DND-41 (cell line): Measurements from ENCODE around the gene RNF213.

Source experiments
- ATAC-seq: fragments of 200-7000 bp; cut with Tn5 transposase; 3 replicates; pipeline ENCODE4 v1.9.1; 2021; ENCODE audit warnings: low read depth; ENCODE audit not compliant: insufficient read depth
- DNase-seq: peaks from one replicate; pipeline ENCODE4 v3.0.0-alpha.2; 2020
- H2AFZ ChIP-seq: 2 replicates; pipeline ENCODE4 v1.6.0; 2012; ENCODE audit warnings: low read depth, low read length
- H3K27ac ChIP-seq: 2 replicates; pipeline ENCODE4 v1.5.1; 2012; ENCODE audit warnings: low read length, inconsistent platforms
- H3K27me3 ChIP-seq: fragments of 200-600 bp; sonication (generic); 2 replicates; pipeline ENCODE4 v1.6.0; 2012; ENCODE audit warnings: low read length, mild to moderate bottlenecking, inconsistent platforms; ENCODE audit not compliant: insufficient read depth, poor library complexity
- H3K36me3 ChIP-seq: 2 replicates; pipeline ENCODE4 v1.5.1; 2012; ENCODE audit warnings: low read length, inconsistent platforms; ENCODE audit not compliant: insufficient read depth
- H3K4me1 ChIP-seq: 2 replicates; pipeline ENCODE4 v1.5.1; 2012; ENCODE audit warnings: mild to moderate bottlenecking, low read length; ENCODE audit not compliant: insufficient read depth
- H3K4me2 ChIP-seq: 2 replicates; pipeline ENCODE4 v1.6.0; 2012; ENCODE audit warnings: mild to moderate bottlenecking, moderate library complexity, low read length, inconsistent platforms; ENCODE audit not compliant: insufficient read depth
- H3K4me3 ChIP-seq, 2 experiments: fragments of 200-600 bp in 1 of 2; shearing (Covaris generic) in 1 of 2; 2 replicates each; pipeline ENCODE4 v1.5.1; 2012 to 2016; ENCODE audit warnings: inconsistent platforms in 2 of 2, low read length in 2 of 2, mild to moderate bottlenecking in 2 of 2, low read depth in 1 of 2, moderate library complexity in 1 of 2
- H3K79me2 ChIP-seq: 2 replicates; pipeline ENCODE4 v1.6.0; 2012; ENCODE audit warnings: low read length, inconsistent platforms; ENCODE audit not compliant: insufficient read depth
- H3K9ac ChIP-seq: 2 replicates; pipeline ENCODE4 v1.6.0; 2012; ENCODE audit warnings: low read depth, mild to moderate bottlenecking, inconsistent platforms, low read length, moderate library complexity
- H3K9me3 ChIP-seq: 2 replicates; pipeline ENCODE4 v1.5.1; 2012; ENCODE audit warnings: low read length, moderate library complexity, mild to moderate bottlenecking, inconsistent platforms; ENCODE audit not compliant: insufficient read depth, severe bottlenecking
- H4K20me1 ChIP-seq: 2 replicates; pipeline ENCODE4 v1.6.0; 2012; ENCODE audit warnings: low read length; ENCODE audit not compliant: insufficient read depth
- EZH2 ChIP-seq: IDR thresholded peaks from 3 replicates; pipeline ENCODE4 v1.6.1; 2012; ENCODE audit warnings: borderline replicate concordance, low read depth, mild to moderate bottlenecking, moderate library complexity, low read length, inconsistent platforms; ENCODE audit not compliant: severe bottlenecking
- TF ChIP-seq, protein P1 (sequence below): IDR thresholded peaks from 2 replicates; pipeline ENCODE4 v1.5.1; 2012; ENCODE audit warnings: borderline replicate concordance, low read length, moderate library complexity, mild to moderate bottlenecking; ENCODE audit not compliant: poor library complexity, severe bottlenecking; ENCODE audit errors: extremely low read depth

RNF213 gene

DNA sequence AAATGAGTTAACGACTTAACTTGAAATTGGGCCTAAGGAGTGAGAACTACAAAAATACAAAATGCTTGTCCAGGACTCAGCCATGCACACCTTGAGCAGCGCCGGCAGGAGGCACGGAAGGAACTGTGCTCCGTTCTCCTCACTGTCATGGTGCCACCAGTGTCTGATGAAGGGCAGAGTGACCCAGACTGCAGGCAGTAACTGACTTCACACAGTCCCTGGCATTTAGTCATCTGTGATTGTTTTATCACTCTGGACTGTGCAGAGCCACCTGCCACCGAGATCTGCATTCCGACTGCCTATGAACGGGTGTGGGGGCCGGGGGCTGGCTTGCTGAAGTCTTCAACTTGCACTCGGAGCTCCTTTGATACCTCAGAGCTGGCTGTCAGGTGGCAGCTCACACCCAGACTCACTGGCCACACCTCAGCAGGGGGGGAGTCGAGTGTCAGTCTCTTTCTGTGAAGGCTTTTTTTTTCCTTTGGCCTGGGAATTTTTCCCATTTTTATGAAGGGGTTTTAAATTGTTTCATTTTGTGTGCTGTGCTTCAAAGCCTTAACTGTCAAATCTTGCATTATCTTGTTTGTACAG, 134.1 kb downstream of the RNF213 start:
- ATAC-seq (no peak), DNase-seq (no peak)
- Histone ChIP-seq H3K4me1 (0 out of 2 replicates have a peak, but pooled peaks cover 1% of the 10 kb centered on the region), H3K9me3 (no peaks in the 10 kb centered on the region), H3K27me3 (no peaks in the 10 kb centered on the region), H3K79me2 (no peaks in the 10 kb centered on the region), H3K9ac (no peak overlapping the region), H3K27ac (no peak overlapping the region), H3K4me3 (no peak overlapping the region), H4K20me1 (no peaks in the 10 kb centered on the region), H3K36me3 (peaks cover 54% of the 10 kb centered on the region), H3K4me2 (no peak overlapping the region), H2AFZ (no peak overlapping the region)
- TF ChIP-seq EZH2, result no peak
- TF ChIP-seq, protein P1, sequence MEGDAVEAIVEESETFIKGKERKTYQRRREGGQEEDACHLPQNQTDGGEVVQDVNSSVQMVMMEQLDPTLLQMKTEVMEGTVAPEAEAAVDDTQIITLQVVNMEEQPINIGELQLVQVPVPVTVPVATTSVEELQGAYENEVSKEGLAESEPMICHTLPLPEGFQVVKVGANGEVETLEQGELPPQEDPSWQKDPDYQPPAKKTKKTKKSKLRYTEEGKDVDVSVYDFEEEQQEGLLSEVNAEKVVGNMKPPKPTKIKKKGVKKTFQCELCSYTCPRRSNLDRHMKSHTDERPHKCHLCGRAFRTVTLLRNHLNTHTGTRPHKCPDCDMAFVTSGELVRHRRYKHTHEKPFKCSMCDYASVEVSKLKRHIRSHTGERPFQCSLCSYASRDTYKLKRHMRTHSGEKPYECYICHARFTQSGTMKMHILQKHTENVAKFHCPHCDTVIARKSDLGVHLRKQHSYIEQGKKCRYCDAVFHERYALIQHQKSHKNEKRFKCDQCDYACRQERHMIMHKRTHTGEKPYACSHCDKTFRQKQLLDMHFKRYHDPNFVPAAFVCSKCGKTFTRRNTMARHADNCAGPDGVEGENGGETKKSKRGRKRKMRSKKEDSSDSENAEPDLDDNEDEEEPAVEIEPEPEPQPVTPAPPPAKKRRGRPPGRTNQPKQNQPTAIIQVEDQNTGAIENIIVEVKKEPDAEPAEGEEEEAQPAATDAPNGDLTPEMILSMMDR, result no peak

DNA sequence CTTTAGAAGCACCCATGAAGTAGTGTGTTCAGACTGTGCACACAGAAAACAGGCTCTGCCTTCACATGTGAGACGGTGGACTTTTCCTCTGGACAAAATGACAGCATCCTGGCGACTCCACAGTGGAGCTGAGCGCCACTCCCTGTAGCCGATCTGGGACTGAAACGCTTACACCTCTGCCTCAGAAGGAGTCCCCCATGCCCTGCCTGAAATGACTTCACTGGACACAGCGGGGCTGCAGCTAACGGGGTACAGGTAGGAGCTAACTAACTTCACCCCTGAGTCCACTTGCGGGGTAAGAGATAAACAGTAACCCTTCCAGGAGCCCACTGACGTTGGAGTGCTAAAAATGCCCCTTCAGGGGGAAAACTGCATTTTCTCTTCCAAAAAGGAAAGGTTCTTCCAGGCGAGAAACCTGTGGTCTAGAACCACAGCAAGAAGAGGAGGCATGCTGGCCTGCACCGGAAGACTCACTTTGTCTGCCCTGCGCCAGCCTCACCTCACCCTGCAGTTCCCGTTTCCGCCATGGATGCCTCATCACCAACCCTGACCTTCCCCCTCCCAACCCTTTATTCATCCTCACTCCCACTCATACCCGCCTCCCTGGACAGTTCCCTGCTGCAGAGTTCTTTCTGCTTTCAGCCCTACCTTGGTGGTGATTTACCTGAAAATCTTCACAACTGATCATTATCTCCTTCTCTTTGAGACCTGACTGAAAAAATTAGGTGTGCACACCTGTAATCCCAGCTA, 134.9 kb downstream of the RNF213 start:
- Histone ChIP-seq H2AFZ (no peak overlapping the region), H3K4me2 (no peak overlapping the region), H3K79me2 (no peaks in the 10 kb centered on the region), H3K9me3 (no peaks in the 10 kb centered on the region), H3K9ac (no peak overlapping the region), H3K36me3 (peaks cover 46% of the 10 kb centered on the region), H3K27me3 (no peaks in the 10 kb centered on the region), H4K20me1 (no peaks in the 10 kb centered on the region), H3K4me3 (no peak overlapping the region), H3K27ac (no peak overlapping the region), H3K4me1 (0 out of 2 replicates have a peak, but pooled peaks cover 2% of the 10 kb centered on the region)
- TF ChIP-seq EZH2, result no peak
- TF ChIP-seq, protein P1, result no peak
- no peak; the same call in 2 of the 3 replicates for ATAC-seq
- no peak for DNase-seq

DNA sequence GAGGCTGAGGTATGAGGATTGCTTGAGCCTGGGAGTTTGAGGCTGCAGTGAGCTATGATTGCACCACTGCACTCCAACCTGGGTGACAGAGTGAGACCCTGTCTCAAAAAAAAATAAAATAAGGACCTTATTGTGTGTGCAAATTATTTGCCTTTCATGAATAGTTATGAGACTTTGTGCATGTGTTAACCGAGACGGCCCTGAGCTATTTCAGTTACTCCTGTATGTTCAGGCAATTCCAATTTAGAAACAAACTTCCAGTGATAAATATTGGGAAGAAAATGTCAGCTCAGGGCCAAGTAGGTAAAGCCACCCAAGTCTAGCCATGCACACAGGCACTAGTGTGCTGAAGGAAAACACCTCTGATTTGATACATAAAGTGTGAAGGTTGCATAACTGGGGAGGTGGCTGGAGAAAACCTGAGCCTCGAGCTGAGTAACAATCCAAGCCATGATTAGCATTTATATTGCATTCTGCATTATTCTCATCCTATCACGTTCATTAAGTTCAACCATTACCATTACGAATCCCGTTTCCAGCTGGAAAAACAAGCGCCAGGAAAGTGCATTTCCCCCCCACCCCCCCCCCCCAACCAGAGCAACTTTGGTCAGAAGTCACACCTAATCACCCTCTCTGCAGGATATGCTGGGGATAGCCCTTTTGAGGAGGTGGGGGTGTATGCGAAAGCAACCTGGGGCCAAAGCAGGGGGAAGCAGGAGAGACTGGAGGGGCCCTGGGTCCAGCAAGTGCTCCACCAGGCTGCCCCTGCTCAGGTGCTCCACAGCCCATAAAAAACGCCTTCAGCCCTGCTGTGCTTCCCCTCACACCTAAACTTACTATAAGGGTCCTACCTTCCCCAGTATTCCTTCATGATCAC, 135.7 kb downstream of the RNF213 start:
- H3K9me3 ChIP-seq, result no peaks in the 10 kb centered on the region
- TF ChIP-seq, protein P1, result no peak
- TF ChIP-seq EZH2, result no peak
- no peak overlapping the region for H2AFZ ChIP-seq
- no peak overlapping the region for H3K9ac ChIP-seq
- no peak overlapping the region for H3K27ac ChIP-seq
- no peak overlapping the region for H3K4me2 ChIP-seq
- DNase-seq (no peak), ATAC-seq (no peak)
- H3K27me3 ChIP-seq, result no peaks in the 10 kb centered on the region
- H3K36me3 ChIP-seq, result peaks cover 38% of the 10 kb centered on the region
- no peaks in the 10 kb centered on the region for H4K20me1 ChIP-seq
- no peak overlapping the region for H3K4me3 ChIP-seq
- 0 out of 2 replicates have a peak, but pooled peaks cover 2% of the 10 kb centered on the region for H3K4me1 ChIP-seq
- H3K79me2 ChIP-seq, result no peaks in the 10 kb centered on the region
